ENCODE results near the gene ABCC4.

The ABCC4 gene

GRCh38 chr13:95153647-95154412 lies 147.4 kb downstream of the ABCC4 start:
- no peak for DNase-seq

GRCh38 chr13:95151942-95152587 lies 149.2 kb downstream of the ABCC4 start:
- DNase-seq: no peak

- no peak for DNase-seq
Measured at GRCh38 chr13:95150555-95150954, 150.7 kb downstream of the ABCC4 start.

GRCh38 chr13:95146486-95146885 lies 154.8 kb downstream of the ABCC4 start:
- DNase-seq: no peak

GRCh38 chr13:95145587-95145986 lies 155.7 kb downstream of the ABCC4 start:
- DNase-seq: no peak

- DNase-seq: no peak
Measured at GRCh38 chr13:95140502-95140901, 160.7 kb downstream of the ABCC4 start.

GRCh38 chr13:95138876-95139585 lies 162.2 kb downstream of the ABCC4 start:
- no peak for DNase-seq

- DNase-seq: no peak
Measured at GRCh38 chr13:95137096-95137495, 164.2 kb downstream of the ABCC4 start.

- no peak for DNase-seq
Measured at GRCh38 chr13:95136638-95137037, 164.6 kb downstream of the ABCC4 start.

- no peak for DNase-seq
Measured at GRCh38 chr13:95133498-95133897, 167.8 kb downstream of the ABCC4 start.

GRCh38 chr13:95129004-95129403 lies 172.2 kb downstream of the ABCC4 start:
- DNase-seq: no peak

- DNase-seq: no peak
Measured at GRCh38 chr13:95128045-95128643, 173.1 kb downstream of the ABCC4 start.

- no peak for DNase-seq
Measured at GRCh38 chr13:95124959-95125358, 176.3 kb downstream of the ABCC4 start.

- no peak for DNase-seq
Measured at GRCh38 chr13:95123726-95124125, 177.5 kb downstream of the ABCC4 start.

GRCh38 chr13:95122063-95122462 lies 179.2 kb downstream of the ABCC4 start:
- DNase-seq: no peak

- no peak for DNase-seq
Measured at GRCh38 chr13:95121516-95121915, 179.7 kb downstream of the ABCC4 start.

- DNase-seq: no peak
Measured at GRCh38 chr13:95120650-95121049, 180.6 kb downstream of the ABCC4 start.

GRCh38 chr13:95118541-95119324 lies 182.5 kb downstream of the ABCC4 start:
- no peak for DNase-seq

- no peak for DNase-seq
Measured at GRCh38 chr13:95117092-95117491, 184.2 kb downstream of the ABCC4 start.

- no peak for DNase-seq
Measured at GRCh38 chr13:95115525-95115924, 185.7 kb downstream of the ABCC4 start.

- DNase-seq: no peak
Measured at GRCh38 chr13:95113601-95114000, 187.7 kb downstream of the ABCC4 start.

- no peak for DNase-seq
Measured at GRCh38 chr13:95112883-95113282, 188.4 kb downstream of the ABCC4 start.

GRCh38 chr13:95111608-95112007 lies 189.6 kb downstream of the ABCC4 start:
- DNase-seq: no peak
